Neural progenitor cell (in vitro differentiated cells): Measurements from ENCODE around the gene RGMA. TPM values are rescaled to one million over a fixed set of nuclear protein-coding genes. Genes with fewer than 3 reads are reported as not detected.
A peak's percentile ranks its signal among the peaks of the same experiment; 100 is the strongest.

Experiments used
- DNase-seq: peaks from one replicate; pipeline ENCODE4 v3.0.0-alpha.2; 2016; ENCODE audit warnings: low spot score
- H2AFZ ChIP-seq: fragments of 200-600 bp; sonication (generic); replicated peaks from 2 replicates; pipeline ENCODE4 v1.6.1; 2016; ENCODE audit warnings: antibody characterized with exemption
- H3F3A ChIP-seq: fragments of 200-600 bp; sonication (generic); 2 replicates; pipeline ENCODE4 v1.6.1; 2016; ENCODE audit warnings: antibody characterized with exemption, low read depth
- H3K27ac ChIP-seq: fragments of 200-600 bp; sonication (generic); 2 replicates; pipeline ENCODE4 v1.5.1; 2016; ENCODE audit warnings: mild to moderate bottlenecking
- H3K27me3 ChIP-seq: fragments of 200-600 bp; sonication (generic); 2 replicates; pipeline ENCODE4 v1.6.1; 2016; ENCODE audit warnings: mild to moderate bottlenecking, moderate library complexity
- H3K36me3 ChIP-seq: fragments of 200-600 bp; sonication (generic); 2 replicates; pipeline ENCODE4 v1.5.1; 2016
- H3K4me1 ChIP-seq: fragments of 200-600 bp; sonication (generic); 2 replicates; pipeline ENCODE4 v1.6.1; 2016; ENCODE audit warnings: mixed run types
- H3K4me2 ChIP-seq: fragments of 200-600 bp; sonication (generic); 2 replicates; pipeline ENCODE4 v1.6.1; 2016
- H3K4me3 ChIP-seq: fragments of 200-600 bp; sonication (generic); 2 replicates; pipeline ENCODE4 v1.5.1; 2016
- H3K79me2 ChIP-seq: fragments of 200-600 bp; sonication (generic); 2 replicates; pipeline ENCODE4 v1.6.1; 2016; ENCODE audit warnings: low read depth
- H3K9ac ChIP-seq: fragments of 200-600 bp; sonication (generic); 2 replicates; pipeline ENCODE4 v1.6.1; 2016
- H3K9me3 ChIP-seq: fragments of 200-600 bp; sonication (generic); 2 replicates; pipeline ENCODE4 v1.5.1; 2016; ENCODE audit warnings: low read depth
- H4K20me1 ChIP-seq: fragments of 200-600 bp; sonication (generic); 2 replicates; pipeline ENCODE4 v1.6.1; 2016; ENCODE audit warnings: low read depth
- H3K27ac Mint-ChIP-seq: 3 replicates; pipeline ENCODE4 v1.8.0; 2021; ENCODE audit warnings: mixed read lengths
- H3K27me3 Mint-ChIP-seq: 2 replicates; pipeline ENCODE4 v1.8.0; 2022; ENCODE audit warnings: low read depth, mild to moderate bottlenecking, inconsistent platforms, moderate library complexity, mixed read lengths; ENCODE audit not compliant: insufficient read depth
- H3K36me3 Mint-ChIP-seq: 3 replicates; pipeline ENCODE4 v1.8.0; 2021; ENCODE audit warnings: mixed read lengths
- H3K4me1 Mint-ChIP-seq: 3 replicates; pipeline ENCODE4 v1.8.0; 2021; ENCODE audit warnings: mixed read lengths
- H3K4me3 Mint-ChIP-seq: 3 replicates; pipeline ENCODE4 v1.8.0; 2021; ENCODE audit warnings: mild to moderate bottlenecking, moderate library complexity, mixed read lengths
- H3K9me3 Mint-ChIP-seq: 3 replicates; pipeline ENCODE4 v1.8.0; 2020; ENCODE audit warnings: mixed read lengths
- CTCF ChIP-seq: fragments of 200-600 bp; sonication (generic); IDR thresholded peaks from 2 replicates; pipeline ENCODE4 v1.5.1; 2017; ENCODE audit warnings: antibody characterized with exemption, mild to moderate bottlenecking
- EZH2 ChIP-seq: fragments of 200-600 bp; sonication (generic); IDR thresholded peaks from 2 replicates; pipeline ENCODE4 v1.6.1; 2017; ENCODE audit warnings: antibody characterized with exemption, mild to moderate bottlenecking, moderate library complexity
- EZH2phosphoT487 ChIP-seq: fragments of 200-600 bp; sonication (generic); IDR thresholded peaks from 2 replicates; pipeline ENCODE4 v1.6.1; 2017; ENCODE audit warnings: antibody characterized with exemption
- total RNA-seq: library from RNA; depleted of rRNA; stranded (reverse); fragments of >200 nt; gene quantifications from 2 replicates; pipeline ENCODE4 v1.2.3, GENCODE V29; 2015; ENCODE audit warnings: low replicate concordance

Gene RGMA
- total RNA-seq, 1 donor from 2014 or later: 41.4 TPM

- H3K27me3 Mint-ChIP-seq: no peaks in the 10 kb centered on the region
- peaks cover 80% of the 10 kb centered on the region for H3K4me1 Mint-ChIP-seq
- H3K4me1 ChIP-seq: peaks cover 83% of the 10 kb centered on the region
- peak overlapping the region; percentile 100 for H3K4me2 ChIP-seq
- no peak for TF ChIP-seq EZH2
- no peak for TF ChIP-seq EZH2phosphoT487
- no peak for TF ChIP-seq CTCF
- no peaks in the 10 kb centered on the region for H3K9me3 ChIP-seq
- H2AFZ ChIP-seq: no peak overlapping the region
- peaks cover 100% of the 10 kb centered on the region for H3K79me2 ChIP-seq
- peak overlapping the region; percentile 97 for H3K4me3 Mint-ChIP-seq
- peak overlapping the region; percentile 94 for H3K27ac Mint-ChIP-seq
- peak; percentile 53 for DNase-seq
- no peaks in the 10 kb centered on the region for H3K27me3 ChIP-seq
- peak overlapping the region; percentile 95 for H3K4me3 ChIP-seq
- H3K9ac ChIP-seq: peak overlapping the region; percentile 73
- H4K20me1 ChIP-seq: peaks cover 98% of the 10 kb centered on the region
- peaks cover 5% of the 10 kb centered on the region for H3K9me3 Mint-ChIP-seq
- H3K36me3 Mint-ChIP-seq: peaks cover 27% of the 10 kb centered on the region
- peaks cover 6% of the 10 kb centered on the region for H3K36me3 ChIP-seq
- H3K27ac ChIP-seq: peak overlapping the region; percentile 83
- peaks cover 94% of the 10 kb centered on the region for H3F3A ChIP-seq
Observed at GRCh38 chr15:93071469-93071936, 17.5 kb downstream of the RGMA start.

GRCh38 chr15:93070551-93071296 lies 18.3 kb downstream of the RGMA start:
- peak overlapping the region; percentile 97 for H3K4me3 Mint-ChIP-seq
- peaks cover 73% of the 10 kb centered on the region for H3K4me1 Mint-ChIP-seq
- Histone ChIP-seq H3K4me3 (peak overlapping the region; percentile 95), H4K20me1 (peaks cover 98% of the 10 kb centered on the region), H3K4me2 (peak overlapping the region; percentile 100), H3F3A (peaks cover 94% of the 10 kb centered on the region), H3K27me3 (no peaks in the 10 kb centered on the region), H3K9ac (peak overlapping the region; percentile 73), H3K36me3 (peaks cover 6% of the 10 kb centered on the region), H3K79me2 (peaks cover 100% of the 10 kb centered on the region), H2AFZ (no peak overlapping the region), H3K9me3 (no peaks in the 10 kb centered on the region), H3K27ac (peak overlapping the region; percentile 83), H3K4me1 (peaks cover 83% of the 10 kb centered on the region)
- peak overlapping the region; percentile 32 for H3K27ac Mint-ChIP-seq
- H3K9me3 Mint-ChIP-seq: peaks cover 5% of the 10 kb centered on the region
- H3K27me3 Mint-ChIP-seq: no peaks in the 10 kb centered on the region
- H3K36me3 Mint-ChIP-seq: peaks cover 29% of the 10 kb centered on the region
- DNase-seq: peak; percentile 39
- TF ChIP-seq CTCF: no peak
- no peak for TF ChIP-seq EZH2phosphoT487
- no peak for TF ChIP-seq EZH2

GRCh38 chr15:93070132-93070531 lies 18.9 kb downstream of the RGMA start:
- Histone ChIP-seq H3K9me3 (no peaks in the 10 kb centered on the region), H3K4me1 (peaks cover 83% of the 10 kb centered on the region), H3K27ac (peak overlapping the region; percentile 83), H3K79me2 (peaks cover 100% of the 10 kb centered on the region), H3F3A (peaks cover 94% of the 10 kb centered on the region), H4K20me1 (peaks cover 98% of the 10 kb centered on the region), H3K9ac (no peak overlapping the region), H3K36me3 (peaks cover 6% of the 10 kb centered on the region), H3K4me2 (peak overlapping the region; percentile 100), H3K27me3 (no peaks in the 10 kb centered on the region), H2AFZ (no peak overlapping the region), H3K4me3 (peak overlapping the region; percentile 95)
- H3K9me3 Mint-ChIP-seq: peaks cover 5% of the 10 kb centered on the region
- TF ChIP-seq EZH2: no peak
- no peak for TF ChIP-seq CTCF
- no peak for TF ChIP-seq EZH2phosphoT487
- DNase-seq: no peak
- peak overlapping the region; percentile 97 for H3K4me3 Mint-ChIP-seq
- H3K27me3 Mint-ChIP-seq: no peaks in the 10 kb centered on the region
- H3K4me1 Mint-ChIP-seq: peaks cover 70% of the 10 kb centered on the region
- H3K27ac Mint-ChIP-seq: no peak overlapping the region
- peaks cover 32% of the 10 kb centered on the region for H3K36me3 Mint-ChIP-seq
